ENCODE results near the gene EPB41L1. TPM values are rescaled to one million over a fixed set of nuclear protein-coding genes. Genes with fewer than 3 reads are reported as not detected.

The EPB41L1 gene
- total RNA-seq, 1 experiment from 2014 or later: 7.1 TPM

- intact Hi-C loops (cut with micrococcal nuclease; ENCODE audit: unreplicated experiment): no loop called here
- TF ChIP-seq CTCF (conservative IDR thresholded peaks at IDR 0.05; ENCODE audit: low read depth, low read length) (no peak), EZH2 (IDR thresholded peaks at IDR 0.05; ENCODE audit: borderline replicate concordance, low read depth, low read length, poor library complexity, severe bottlenecking) (no peak)
- no peak overlapping the region for H3K4me3 ChIP-seq (ENCODE audit: low read depth, low read length, poor library complexity, severe bottlenecking)
- H3K9me3 ChIP-seq (ENCODE audit: low read depth, low read length, poor library complexity, severe bottlenecking): no peaks in the 10 kb centered on the region
- no TSS peak for BruUV-seq (replicated peaks)
- no peaks in the 10 kb centered on the region for H3K36me3 ChIP-seq (ENCODE audit: insufficient read depth, low read length, poor library complexity, severe bottlenecking)
- DNase-seq (ENCODE audit: low spot score): no peak
- POLR2A ChIA-PET (ENCODE audit: low non-redundant PET): no interaction called here
- CTCF ChIA-PET: interaction anchor here (0.6 kb wide), 1 partner anchor 938 kb away, joined by 6 read pairs; no protein-coding TSS in a partner anchor
- H3K27ac ChIP-seq (ENCODE audit: low read depth, low read length, poor library complexity, severe bottlenecking): no peak overlapping the region
- H3K4me1 ChIP-seq (ENCODE audit: insufficient read depth, low read length, poor library complexity, severe bottlenecking): no peaks in the 10 kb centered on the region
- no peaks in the 10 kb centered on the region for H3K27me3 ChIP-seq (replicated peaks; ENCODE audit: insufficient read depth, low read depth, low read length, poor library complexity)
These were observed 5.5 kb upstream of the EPB41L1 start for GRCh38 chr20:36149012-36149411.

DNA sequence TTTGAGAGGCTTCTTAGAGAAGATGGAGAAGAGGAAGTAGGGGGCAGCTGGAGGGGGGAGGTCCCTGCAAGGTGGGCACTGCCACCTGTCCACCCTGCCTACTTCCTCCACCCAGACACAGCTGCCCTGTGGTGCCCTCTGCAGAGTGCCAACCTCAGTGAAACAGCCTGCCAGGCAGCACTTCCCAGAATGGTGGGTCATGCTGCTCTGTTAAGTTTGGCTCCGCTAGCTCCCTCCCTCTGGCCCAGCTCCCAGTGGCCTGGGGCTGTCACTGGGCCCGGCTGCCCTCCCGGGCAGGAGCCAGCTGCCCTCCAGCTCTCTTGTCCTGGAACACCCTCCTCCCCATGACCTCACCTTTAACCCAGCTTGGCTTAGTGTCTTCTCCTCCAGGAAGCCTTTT lies 5.1 kb upstream of the EPB41L1 start:
- TF ChIP-seq EZH2 (IDR thresholded peaks at IDR 0.05; ENCODE audit: borderline replicate concordance, low read depth, low read length, poor library complexity, severe bottlenecking) (no peak), CTCF (conservative IDR thresholded peaks at IDR 0.05; ENCODE audit: low read depth, low read length) (no peak)
- Histone ChIP-seq H3K4me1 (ENCODE audit: insufficient read depth, low read length, poor library complexity, severe bottlenecking) (no peaks in the 10 kb centered on the region), H3K27me3 (replicated peaks; ENCODE audit: insufficient read depth, low read depth, low read length, poor library complexity) (no peaks in the 10 kb centered on the region), H3K9me3 (ENCODE audit: low read depth, low read length, poor library complexity, severe bottlenecking) (no peaks in the 10 kb centered on the region), H3K36me3 (ENCODE audit: insufficient read depth, low read length, poor library complexity, severe bottlenecking) (no peaks in the 10 kb centered on the region), H3K27ac (ENCODE audit: low read depth, low read length, poor library complexity, severe bottlenecking) (no peak overlapping the region), H3K4me3 (ENCODE audit: low read depth, low read length, poor library complexity, severe bottlenecking) (no peak overlapping the region)
- DNase-seq (ENCODE audit: low spot score): no peak
- intact Hi-C loops (cut with micrococcal nuclease; ENCODE audit: unreplicated experiment): no loop called here
- ChIA-PET POLR2A (ENCODE audit: low non-redundant PET) (no interaction called here), CTCF (interaction anchor here (0.6 kb wide), 1 partner anchor 939 kb away, joined by 6 read pairs; no protein-coding TSS in a partner anchor)
- no TSS peak for BruUV-seq (replicated peaks)

DNA sequence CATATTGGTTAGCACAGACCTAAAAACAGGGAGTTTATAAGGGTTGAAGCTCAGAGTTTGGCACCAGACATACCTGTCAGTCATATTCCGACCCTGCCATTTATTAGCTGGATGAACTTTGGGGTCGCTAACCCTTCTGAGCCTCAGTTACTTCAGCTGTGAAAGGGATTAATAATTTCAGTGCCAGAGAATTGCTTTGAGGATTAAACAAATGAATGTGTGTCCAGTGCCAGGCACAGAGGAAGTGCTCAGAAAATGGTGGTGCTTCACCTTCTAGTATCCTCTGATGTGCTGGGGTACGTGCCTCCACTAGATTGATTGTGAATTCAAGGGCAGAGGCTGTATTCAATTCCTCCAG lies 4.1 kb upstream of the EPB41L1 start:
- Histone ChIP-seq H3K27me3 (replicated peaks; ENCODE audit: insufficient read depth, low read depth, low read length, poor library complexity) (no peaks in the 10 kb centered on the region), H3K4me1 (ENCODE audit: insufficient read depth, low read length, poor library complexity, severe bottlenecking) (no peaks in the 10 kb centered on the region), H3K4me3 (ENCODE audit: low read depth, low read length, poor library complexity, severe bottlenecking) (no peak overlapping the region), H3K9me3 (ENCODE audit: low read depth, low read length, poor library complexity, severe bottlenecking) (no peaks in the 10 kb centered on the region), H3K36me3 (ENCODE audit: insufficient read depth, low read length, poor library complexity, severe bottlenecking) (no peaks in the 10 kb centered on the region), H3K27ac (ENCODE audit: low read depth, low read length, poor library complexity, severe bottlenecking) (no peak overlapping the region)
- BruUV-seq (replicated peaks): no TSS peak
- intact Hi-C loops (cut with micrococcal nuclease; ENCODE audit: unreplicated experiment): loop anchor here (5.0 kb wide), 1 partner anchor 158 kb away; no protein-coding TSS in a partner anchor
- ChIA-PET POLR2A (ENCODE audit: low non-redundant PET) (no interaction called here), CTCF (interaction anchor here (0.6 kb wide), 1 partner anchor 301 kb away, joined by 8 read pairs; no protein-coding TSS in a partner anchor)
- no peak for DNase-seq (ENCODE audit: low spot score)
- TF ChIP-seq CTCF (conservative IDR thresholded peaks at IDR 0.05; ENCODE audit: low read depth, low read length): no peak
- no peak for TF ChIP-seq EZH2 (IDR thresholded peaks at IDR 0.05; ENCODE audit: borderline replicate concordance, low read depth, low read length, poor library complexity, severe bottlenecking)
